HL-60/S4 treated with retinoic acid at 250 ng/mL for 4 days and 3 days (cell line): ENCODE data around the gene TSHZ2.

ENCODE experiments used
- in situ Hi-C: fragments of 300-500 bp; cut with MboI; formaldehyde crosslinking; loops from 2 replicates; pipeline ENCODE4 v1.7.0; 2022; ENCODE audit warnings: low sequenced_read_pairs

The TSHZ2 gene

DNA sequence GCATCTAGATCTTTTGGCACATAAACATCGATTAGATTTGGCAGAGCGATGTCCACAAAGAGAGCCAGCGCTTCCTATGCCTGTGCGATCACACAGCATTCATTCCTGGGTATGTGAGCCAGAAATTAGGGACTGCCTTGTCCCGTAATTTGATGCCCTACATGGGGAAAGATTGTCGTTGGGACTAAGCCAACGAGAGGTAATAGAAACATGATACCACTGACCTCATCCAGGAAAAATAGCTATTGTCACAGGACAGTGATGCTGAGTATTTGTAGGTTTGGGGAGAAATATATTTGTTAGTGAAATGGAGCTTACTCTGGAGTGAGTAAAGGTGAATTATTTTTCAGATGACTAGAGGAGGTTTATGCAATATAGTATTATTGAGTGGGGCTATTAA, 154.0 kb downstream of the TSHZ2 start:
- in situ Hi-C loops: no loop called here

DNA sequence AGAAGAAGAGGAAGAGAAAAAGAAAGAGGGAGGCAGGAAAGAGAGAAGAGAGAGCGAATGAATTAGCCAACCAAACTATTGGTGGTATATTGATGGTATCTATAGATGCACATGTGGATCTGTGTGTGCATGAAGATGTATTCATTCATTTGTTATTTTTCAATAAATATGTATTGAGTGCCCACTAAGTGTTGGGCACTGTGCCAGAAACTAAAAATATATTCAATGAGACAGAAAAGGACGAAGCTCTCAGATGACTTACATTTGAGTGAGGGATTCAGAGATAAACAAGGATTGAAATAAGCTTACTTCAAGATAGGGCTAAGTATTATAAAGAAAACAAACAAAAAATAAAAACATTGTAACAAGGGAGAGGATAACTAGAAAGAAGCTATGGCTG, 154.9 kb downstream of the TSHZ2 start:
- in situ Hi-C loops: no loop called here

DNA sequence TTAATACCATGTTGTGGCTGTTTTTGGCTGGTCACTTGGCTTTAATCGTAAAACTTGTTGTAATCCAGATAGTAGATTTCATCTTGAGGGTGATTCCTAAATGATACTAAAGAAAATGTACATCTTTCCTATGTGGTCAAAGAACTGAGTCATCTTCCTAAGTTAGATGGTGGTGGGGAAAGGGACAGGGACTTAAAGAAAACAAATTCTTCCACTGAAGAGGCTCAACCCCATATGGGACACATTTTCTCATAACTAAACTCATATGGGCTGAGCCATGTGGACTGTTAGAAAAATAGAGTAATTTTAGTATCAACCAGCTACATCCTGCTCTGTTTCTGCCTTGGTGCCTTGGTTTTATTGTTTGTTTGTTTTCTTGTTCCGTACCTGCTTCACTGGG, 155.8 kb downstream of the TSHZ2 start:
- in situ Hi-C loops: no loop called here

DNA sequence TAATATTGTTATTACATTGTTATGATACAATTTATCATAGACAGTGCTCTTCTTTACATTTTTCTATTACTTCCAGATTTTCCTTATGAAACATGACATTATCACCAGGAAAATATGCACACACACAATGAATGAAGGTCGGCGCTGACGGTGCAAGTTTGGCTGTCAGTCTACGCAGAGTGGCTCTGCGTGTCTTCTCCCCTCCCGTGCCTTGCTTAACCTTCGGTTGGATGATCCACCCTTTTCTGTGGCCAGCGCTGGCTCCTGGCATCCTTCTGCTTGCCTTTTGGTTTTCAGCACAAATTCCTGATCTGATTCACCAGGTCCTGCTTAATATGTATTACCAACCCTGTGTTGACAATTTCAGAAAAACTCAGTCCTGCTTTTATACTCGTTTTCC, 157.4 kb downstream of the TSHZ2 start:
- in situ Hi-C loops: no loop called here

DNA sequence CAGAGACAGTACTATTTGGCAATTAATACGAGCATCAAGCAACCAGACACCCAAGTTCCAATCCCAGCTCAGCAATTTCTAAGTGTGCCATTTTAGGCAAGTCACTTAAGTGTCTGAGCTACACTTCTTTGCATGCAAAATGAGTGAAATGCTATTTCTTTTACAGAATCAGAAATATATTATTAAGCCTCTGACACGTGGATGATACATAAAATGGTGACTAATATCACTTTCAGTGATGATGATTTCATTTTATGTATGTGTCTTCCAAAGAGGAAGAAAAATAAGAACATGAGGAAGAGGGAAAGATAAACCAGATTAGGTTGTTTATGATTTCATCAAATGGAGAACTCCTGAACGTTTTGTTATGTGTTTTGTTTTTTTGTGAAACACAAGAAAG, 158.6 kb downstream of the TSHZ2 start:
- in situ Hi-C loops: no loop called here

DNA sequence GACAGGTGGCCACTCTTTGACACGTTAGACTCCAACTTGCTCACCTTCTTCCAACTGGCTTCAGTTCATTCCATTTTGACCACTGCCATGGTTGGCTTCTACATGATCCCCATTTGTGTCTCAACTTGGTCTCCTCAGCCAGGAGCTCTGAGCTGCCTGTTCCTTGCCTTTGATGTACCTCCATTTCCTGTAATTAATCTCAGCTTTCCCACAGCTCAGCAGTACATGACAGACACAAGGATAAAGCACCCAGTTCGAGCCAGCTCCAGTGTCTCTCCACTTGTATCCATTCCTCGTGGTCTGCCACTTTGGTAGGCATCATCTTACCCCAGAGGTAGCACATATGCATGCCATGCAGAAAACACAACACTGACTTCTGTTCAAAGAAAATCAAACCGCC, 161.0 kb downstream of the TSHZ2 start:
- in situ Hi-C loops: no loop called here

DNA sequence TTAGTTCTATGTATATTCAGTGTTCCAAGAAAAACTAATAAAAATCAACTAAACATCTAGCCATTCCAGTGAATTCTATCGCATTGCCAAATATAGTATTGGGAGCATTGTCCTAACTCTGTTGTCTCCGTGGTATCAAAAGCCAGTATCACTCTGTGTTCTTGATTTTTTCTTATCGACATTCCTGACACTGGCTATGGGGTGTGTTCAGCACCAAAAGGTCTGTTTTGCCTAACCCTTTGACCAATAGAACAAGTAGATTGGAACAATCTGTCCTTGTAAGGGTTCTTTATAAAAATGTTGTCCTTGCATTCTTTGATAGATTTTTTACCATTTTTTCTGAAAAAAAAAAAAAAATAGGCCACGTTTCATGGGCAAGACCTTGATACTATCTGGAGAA, 161.5 kb downstream of the TSHZ2 start:
- in situ Hi-C loops: no loop called here

DNA sequence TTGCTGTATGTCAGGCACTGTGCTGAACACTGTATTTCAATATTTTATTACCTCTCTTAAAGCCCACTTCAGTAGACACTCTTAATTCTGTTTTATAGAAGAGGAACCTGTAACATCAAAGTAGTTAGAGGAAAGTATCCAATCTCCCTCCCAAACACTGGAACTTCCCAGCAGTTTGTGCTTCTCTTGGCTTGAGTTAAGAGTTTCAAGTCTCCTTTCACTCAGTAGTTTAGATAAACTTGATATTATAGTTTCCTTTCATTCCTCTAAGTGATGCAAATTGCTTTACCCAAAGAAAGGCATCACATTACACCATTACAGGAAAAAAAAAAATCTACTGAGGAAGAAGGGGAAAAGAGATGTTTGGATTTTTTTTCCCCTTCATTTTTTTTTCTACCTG, 164.3 kb downstream of the TSHZ2 start:
- in situ Hi-C loops: no loop called here

DNA sequence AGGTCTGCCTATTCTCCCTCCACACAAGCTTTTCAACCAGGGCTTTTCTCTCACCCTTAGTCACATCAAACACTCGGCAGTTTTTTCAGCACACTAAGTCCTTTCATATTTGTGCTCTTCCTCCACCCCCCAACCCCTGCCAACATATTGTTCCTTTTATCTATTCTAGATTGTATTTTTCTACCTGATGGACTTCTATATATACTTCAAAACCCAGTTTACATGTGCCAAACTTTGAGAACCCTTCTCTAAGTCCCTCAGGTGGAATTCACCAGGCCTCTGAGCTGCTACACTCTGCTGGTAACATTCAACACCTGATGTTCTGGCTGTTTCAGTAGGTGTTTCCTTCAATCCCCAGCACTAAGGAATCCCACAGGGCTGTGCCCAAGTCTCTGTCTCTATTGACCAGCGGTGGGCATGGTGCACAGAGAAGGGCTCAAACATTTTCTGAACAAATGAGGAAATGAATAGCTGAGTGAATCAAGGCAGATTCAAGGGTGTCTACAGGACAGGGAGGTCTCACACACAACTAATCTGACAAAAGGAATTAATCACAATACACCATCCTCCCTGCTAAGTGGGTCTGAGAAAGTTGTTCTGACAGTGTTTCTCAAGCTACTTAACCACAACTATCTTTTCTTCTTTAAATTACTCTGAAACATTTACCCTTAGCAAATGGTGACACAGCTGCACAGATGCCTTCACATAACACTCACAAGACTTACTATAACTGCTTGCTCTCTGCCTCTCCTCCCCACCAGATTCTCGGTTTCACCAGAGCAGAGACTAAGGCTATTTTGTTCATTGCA, 166.5 kb downstream of the TSHZ2 start:
- in situ Hi-C loops: no loop called here

DNA sequence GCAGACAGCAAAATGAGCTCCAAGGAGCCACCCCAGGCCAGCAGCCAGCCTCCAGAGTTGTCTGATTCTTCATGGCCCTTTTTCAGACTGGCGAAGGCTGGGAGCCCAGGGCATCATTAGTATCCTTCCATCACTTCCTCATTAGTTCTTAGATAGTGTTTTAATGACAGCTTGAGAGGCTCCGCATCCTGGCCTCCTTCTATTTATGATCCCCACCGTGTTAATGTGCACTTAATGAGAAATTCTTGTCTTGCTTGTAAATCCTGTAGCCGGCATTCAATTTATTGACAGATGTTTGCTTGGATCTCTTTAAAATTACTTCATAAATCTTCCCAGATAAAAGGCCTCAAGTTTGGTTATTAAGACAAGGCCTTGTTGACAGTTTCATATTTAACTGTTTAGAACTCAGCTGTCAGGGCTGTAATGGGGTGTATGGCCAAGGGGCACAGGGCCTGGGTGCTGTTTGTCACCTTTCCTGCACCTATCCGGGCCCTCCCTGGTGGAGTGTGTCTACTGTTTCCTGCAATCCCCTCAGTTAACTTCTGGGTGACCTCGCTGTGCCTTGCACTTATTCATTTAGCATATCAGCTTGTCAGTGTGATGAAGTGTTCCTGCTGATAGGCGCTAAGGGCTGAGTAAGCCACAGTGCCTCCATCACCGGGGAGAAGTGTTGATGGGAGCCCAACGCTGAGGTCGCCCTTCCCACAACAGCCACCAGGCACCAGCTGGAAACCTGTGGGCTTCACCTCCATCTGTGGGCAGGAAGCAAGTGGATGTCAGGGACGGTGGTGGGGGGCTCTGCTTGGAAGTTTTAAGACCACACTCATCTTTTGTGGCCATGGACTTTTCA, 169.3 kb downstream of the TSHZ2 start:
- in situ Hi-C loops: no loop called here

DNA sequence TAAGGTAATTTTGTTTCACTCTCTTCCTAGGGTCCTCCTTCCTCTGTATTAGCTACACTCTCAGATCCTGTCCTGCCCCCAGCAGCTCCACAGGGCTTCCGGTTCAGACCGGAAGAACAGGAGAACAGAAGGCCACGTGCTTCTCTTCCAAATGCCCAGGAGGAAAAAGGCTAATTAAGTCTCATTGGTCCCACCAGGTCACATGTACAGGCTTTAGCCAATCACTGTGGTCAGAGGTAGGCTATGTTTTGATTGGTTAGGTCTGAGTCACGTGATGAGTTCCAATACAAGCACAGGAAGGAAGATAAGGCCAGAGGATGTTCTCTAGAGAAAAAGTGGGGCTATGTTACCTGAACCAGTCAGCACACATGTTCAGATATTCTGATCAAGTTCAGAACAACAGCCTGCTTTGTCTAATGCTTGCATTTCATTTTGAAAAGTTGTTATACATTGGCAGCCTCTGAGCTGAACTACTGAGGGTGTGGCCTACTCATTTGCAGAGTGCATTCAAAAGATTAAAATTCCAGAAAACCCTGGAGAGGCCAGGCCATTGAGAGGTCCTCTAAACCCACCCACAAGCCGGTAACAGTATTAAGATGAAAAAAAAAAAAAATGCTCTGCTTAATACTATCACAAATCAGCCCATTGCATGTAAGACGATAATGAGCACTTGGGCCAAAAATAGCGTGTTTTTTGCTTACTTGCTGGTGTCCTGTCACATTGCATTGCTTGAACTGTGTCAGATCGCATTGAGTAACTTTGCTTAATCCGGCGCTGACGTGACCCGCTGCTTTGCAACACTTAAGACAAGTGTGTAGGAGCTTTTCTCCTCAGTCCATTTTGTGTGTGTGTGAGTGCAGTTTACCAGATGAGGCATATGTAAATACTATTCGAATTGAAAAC, 170.3 kb downstream of the TSHZ2 start:
- in situ Hi-C loops: no loop called here

DNA sequence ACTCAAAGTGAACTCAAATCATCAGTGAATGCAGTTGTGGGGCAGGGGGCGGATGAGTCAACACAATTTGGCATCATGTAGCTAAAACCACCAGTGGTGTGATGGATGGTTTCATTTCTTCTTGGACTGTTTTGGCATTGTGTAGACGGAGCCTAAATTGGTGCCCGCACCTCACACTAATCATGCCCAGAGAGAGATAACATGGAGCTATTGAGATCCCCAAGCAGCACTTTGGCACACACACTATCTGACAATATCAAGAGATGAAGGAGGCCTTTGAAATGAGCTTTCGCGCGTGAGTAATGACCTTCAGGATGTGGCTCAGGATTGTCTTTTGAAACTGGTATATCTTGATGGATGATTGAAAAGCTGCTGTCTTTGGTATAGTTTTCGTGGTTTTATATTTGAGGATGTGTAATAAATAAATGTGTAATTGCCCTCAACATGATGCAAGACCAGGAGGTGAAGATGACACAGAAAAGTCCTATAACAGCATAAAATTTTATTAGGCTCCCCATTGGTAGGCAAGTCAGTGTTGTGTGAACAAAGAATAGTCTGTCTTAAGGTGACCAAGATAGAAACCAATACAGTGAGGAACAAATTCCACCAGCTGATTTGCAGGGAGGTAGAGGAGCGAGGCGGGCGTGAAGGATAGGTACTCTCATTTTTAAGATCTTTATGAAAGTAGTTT, 174.2 kb downstream of the TSHZ2 start:
- in situ Hi-C loops: no loop called here

DNA sequence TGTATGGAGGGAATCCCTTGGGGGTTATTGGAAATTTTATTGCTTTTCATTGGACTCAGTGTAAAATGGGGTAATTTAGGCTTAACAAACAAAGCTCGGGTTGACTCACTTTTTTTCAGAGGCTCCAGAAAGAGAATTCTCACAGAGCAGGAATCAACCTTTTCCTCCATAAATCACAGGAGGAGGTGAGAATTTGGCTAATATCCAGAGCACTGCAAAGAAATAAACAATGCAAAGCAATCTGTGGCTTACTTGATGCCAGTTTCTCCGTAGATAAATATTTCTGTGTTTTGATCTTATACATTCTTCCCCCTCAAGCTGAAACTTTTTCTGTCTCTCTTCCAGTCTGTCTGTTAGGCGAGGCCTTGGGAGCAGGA, 176.6 kb downstream of the TSHZ2 start:
- in situ Hi-C loops: no loop called here

DNA sequence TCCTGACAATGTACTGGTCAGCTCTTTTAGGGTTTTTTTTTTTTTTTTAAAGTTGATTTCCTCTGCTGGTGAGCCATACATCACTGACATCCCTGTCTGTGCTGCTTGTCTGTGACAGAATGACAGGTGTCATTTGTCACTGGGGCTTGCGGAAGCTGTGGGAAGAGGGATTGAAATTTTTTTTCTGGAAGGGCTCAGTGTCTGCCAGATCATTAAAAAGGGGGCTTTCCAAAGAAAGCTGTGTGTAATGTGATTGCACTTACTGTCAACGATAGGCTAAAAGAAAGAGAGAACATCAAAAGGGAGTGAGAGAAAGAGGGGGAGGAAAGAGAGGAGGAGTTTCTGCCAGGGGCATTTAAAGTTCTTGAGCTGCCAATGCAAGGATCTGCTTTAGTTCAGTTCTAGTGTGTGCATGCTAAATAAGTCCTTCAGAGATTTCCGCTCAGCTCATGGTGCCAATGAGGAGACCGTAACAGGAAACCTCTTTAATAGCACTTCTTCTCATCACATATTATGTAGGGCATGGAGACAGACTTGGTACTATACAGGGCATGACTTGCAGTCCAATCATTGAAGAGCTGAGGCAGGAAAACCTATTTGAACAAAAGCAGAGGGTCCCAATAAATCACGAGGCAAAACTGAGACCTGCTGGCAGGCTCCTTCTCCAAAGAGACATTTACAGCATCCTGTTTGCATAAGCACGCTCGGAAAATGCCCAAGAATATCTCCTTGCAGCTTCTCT, 177.2 kb downstream of the TSHZ2 start:
- in situ Hi-C loops: no loop called here

DNA sequence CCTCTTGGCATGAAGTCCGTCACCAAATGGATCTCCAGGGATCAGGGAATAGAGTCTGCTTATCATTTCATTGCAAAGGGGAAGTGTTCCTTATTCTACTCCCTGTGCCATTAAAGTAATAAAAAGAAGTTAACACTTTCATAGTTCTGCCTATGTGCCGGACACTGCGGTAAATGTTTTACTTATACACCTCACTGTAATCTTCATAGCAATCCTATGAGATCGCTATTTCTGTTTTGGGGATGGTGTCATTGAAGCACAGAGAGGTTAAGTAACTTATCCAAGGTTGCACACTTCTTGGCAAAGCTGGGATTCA, 177.7 kb downstream of the TSHZ2 start:
- in situ Hi-C loops: no loop called here

DNA sequence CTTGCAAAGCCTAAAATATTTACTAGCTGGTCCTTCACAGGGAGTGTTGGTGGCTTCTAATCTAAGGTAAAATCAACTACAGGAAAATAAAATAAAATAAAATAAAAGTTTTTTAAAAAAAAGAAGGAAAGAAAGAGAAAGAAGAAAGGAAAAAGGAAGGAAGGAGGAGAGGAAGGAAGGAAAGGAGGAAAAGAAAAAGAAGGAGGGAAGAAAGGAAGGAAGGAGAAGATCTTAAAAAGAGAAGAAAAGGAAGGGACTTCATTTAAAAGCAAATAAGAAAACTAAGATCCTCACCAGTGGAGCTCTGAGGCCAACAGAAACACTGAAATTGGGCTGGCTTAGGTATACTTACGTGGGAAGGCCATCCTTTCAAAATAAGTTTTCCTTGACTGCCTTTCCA, 178.4 kb downstream of the TSHZ2 start:
- in situ Hi-C loops: no loop called here

DNA sequence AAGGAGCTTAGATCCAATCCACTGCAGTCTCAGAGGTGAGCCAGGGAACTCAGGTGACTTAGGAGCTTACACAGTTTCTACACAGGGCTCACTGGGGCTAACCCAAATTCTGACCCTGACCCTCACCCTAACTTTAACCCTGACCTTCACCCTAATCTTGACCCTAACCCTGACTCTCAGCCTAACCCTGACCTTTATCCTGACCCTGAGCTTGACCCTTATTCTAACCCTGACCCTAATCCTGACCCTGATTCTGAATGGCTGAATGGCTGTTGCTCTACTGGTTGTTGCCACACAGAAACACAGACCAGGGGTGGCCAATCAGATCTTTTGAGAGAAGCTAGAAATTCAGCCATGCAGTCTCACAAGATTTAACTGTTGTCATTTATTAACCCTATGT, 180.1 kb downstream of the TSHZ2 start:
- in situ Hi-C loops: no loop called here

DNA sequence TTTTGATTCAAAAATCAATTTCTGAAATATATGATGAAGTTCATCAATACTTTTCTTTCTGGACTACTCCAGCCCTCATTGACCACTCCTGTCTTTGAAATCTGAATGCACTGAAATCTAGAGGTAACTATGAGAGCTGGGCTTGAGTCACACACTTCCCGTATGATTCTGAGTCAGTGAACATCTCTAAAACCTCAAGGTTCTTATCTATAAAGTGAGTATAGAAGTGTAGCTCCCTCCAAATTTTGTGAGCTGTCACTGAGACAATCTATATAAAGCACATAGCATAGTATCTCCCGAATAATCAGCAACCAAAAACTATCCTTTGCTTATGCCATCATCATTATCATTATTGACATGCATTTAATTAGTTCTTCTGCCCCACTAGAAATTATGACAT, 182.4 kb downstream of the TSHZ2 start:
- in situ Hi-C loops: no loop called here

DNA sequence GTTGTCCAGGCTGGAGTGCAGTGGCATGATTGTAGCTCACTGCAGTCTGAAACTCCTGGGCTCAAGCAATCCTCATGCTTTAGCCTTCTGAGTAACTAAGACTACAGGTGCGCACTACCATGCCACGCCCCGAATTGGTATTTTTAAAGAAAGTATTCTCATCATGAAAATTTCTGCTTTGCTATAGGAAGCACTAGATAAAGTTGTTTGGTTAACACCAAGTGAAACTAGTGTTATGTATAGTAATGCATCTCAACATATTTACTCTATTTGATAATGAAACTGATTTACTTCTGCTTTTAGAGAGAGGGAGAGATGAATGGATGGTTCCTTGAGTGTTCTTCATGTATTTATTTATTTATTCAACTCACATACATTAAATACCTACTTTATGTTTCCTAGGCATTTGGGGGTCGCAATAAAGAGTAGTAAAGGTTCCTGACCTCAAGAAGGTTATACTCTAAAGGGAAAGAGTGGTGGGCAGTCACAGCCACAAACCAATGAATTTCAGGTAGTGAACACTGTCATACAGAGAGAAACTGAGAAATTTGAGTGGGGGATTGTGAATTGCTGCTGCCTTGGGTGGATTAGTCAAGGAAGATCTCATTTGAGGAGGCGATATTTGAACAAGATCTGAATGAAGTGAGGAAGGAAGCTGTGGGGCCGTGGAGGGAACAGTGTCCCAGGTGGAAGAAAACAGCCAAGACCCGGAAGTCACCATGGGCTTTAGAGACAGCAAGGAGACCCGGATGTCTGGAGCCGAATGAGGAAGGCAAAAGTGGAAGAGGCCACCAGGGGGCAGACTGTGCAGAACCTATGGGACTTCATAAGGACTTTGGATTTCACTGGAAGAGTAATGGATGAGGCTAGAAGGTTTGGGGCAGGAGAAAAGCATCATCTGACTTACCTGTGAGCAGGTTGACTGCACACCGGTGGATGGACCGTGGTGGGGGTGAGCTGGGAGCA, 185.6 kb downstream of the TSHZ2 start:
- in situ Hi-C loops: no loop called here
